NCI-H1930 (cell line): ENCODE results near the gene ACTN3.
A peak's percentile ranks its signal among the peaks of the same experiment; 100 is the strongest.
"Not testable (repeated sequence)": the region's sequence is repeated elsewhere in the genome, so short reads cannot be mapped to it uniquely, and the experiment has no call there.

Experiments
- DNase-seq, 2 experiments: peaks; one replicate each; lab custom pipeline; 2025; lab: John Stamatoyannopoulos, UW

The ACTN3 gene

DNA sequence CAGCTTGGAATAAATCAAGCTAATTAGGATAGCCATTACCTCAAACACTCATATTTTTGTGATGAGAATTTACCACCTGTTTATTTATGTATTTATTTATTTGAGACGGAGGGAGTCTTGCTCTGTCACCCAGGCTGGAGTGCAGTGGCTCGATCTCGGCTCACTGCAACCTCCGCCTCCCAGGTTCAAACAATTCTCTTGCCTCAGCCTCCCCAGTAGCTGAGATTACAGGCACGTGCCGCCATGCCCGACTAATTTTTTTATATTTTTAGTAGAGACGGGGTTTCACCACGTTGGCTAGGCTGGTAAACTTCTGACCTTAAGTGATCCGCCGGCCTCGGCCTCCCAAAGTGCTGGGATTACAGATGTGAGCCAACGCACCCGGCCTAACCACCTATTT lies 1.8 kb upstream of the ACTN3 start:
- DNase-seq, result not testable (repeated sequence)

DNA sequence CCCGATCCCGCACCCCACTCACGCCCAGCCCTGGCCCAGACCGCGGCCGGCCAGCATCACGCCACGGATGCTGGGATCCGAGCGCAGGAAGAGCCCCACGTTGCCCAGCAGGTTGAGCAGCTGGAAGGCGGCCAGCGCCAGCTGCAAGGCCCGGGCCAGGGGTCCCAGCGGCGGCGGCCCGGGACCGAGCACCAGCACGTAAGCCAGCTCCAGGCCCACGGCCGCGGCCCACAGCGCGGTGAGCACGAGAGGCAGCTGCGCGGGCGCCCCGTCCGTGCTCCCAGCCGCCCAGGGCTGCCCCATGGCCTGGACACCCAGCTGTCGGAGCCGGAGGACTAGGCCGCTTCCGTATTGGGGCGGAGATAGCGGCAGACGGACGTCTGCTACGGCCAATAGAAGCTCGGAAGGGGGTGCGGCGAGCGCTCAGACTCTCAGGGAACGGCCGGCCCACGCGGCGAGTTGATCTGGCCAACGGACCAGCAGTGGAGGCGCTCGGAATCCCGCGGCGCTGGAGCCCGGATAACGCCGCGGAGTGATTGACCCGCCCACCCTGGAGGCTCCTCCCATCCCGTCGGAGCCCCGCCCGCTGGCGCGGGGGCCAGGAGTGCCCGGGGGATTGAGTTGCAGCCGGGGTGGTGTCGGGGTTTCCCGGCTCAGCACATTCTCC lies 869 bp upstream of the ACTN3 start, which contains the start of gene ZDHHC24:
Gene ZDHHC24, minus strand, starts transcription at position 348 of the 667 bp plus-strand sequence. Its CDS starts 45 bp downstream, at position 303.
- DNase-seq, result peak; percentile 89 to 92

DNA sequence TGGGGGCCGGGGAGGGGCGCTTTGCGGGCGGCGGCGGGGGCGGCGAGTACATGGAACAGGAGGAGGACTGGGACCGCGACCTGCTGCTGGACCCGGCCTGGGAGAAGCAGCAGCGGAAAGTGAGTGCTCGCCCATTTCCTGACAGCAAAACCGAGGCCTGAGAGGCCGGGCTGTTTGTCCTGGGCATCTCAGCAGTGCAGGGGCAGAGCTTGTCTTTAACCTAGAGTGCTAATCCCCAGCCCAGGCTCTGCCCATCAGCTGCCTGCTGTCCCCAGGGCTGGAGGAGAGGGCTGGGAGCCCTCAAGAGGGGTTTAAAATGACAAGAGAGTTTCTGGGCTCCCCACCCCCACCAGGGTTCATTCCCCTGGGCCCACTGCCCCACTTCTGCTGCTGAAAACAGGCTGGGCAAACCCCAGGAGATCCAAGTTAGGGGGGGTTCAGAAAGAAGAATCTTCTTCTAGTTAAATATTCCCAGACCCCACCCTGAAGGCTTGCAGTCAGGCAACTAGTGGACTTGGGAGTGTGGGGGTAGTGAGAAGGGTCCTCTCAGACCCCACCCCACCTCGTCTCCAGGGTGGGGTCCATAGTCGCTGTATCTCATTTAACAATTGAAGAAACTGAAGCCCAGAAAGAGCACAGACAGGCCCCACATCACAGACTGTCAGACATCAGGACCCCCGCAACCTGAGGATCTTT lies 411 bp downstream of the ACTN3 start:
- DNase-seq, result no peak

DNA sequence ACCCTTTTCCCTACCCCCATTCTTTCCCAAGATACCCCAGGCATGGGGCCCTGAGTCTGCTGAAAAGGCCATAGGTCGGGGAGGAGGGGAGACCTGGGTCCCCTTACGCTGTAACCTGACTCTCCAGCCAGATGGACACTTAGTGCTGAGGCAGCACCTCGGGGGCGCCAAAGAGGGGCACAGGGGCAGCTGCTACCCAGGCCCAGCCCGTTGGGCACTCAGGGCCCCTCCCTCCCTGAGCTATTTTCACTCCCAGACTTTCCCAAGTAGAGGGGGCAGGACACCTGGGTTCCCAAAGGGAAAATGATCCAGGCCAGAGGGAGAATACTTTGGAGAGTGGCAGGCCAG lies 933 bp downstream of the ACTN3 start:
- DNase-seq, result no peak

DNA sequence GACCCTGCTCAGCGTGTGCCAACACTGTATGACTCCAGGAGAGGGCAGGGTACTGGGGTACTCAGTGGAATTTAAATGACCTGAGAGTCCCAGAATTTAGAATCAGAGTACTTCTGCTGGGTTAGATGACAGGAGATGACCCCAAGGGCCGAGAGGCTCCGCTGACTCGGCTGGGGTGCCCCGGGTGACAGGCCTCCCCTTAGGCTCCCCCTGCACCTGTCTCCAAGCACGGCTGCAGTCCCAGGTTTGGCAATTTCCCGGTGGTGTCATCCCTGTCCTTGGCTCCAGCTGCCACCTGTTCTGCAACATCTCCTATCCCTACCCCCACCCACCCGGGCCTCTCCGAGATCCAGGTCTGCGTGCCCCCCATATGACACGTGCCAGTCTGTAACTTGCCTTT lies 1.3 kb downstream of the ACTN3 start:
- no peak for DNase-seq

DNA sequence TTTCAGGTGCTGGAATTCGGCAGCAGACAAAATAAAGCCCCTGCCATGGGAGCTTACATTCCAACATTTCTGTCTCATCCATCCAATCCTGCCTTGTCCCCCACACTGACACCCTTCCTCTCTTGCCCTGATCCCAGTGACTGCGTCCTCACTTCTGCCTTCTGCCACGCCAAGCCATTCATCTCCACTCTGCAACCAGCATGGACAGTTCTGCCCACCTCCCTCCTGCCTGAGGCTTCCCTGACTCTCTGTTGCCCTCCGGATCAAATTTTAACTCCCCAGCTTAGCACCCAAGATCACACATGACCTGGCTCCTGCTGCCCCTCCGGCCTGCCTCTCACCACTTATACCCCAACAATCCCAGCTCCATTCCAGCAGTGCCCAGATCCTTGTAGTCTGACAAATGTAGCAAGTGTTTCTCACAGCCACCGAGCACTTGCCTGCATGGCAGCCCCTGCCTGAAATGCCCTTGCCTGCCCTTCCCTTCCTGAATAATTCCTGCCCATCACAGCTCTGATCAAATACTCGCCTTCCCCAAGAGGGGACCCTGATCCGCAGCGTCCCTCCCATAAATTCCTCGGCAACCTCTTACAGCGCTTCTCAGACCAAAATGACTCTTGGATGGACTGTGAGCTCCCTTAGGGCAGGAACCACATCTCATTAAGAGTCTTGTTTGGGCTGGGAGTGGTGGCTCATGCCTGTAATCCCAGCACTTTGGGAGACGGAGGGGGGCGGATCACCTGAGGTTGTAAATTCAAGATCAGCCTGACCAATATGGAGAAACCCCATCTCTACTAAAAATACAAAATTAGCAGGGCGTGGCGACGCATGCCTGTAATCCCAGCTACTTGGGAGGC lies 2.3 kb downstream of the ACTN3 start:
- no peak for DNase-seq

DNA sequence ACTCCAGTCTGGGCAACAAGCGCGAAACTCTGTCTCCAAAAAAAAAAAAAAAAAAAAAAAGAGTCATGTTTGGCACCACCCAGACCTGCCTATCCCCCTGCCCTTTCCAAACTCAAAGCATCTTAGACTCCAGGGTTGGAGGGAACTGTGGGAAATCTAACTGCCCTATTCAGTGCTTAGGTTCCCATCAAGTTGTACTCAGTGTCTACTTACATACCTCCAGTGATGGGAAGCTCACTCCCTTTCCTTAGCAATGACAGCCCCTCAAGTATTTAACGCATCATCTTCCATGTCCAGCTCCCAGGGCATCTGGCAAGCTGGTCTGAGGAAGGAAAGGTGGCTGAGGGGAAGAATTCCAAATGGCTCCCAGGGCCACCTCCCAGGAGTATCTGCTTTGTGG lies 3.0 kb downstream of the ACTN3 start:
- DNase-seq, result no peak

DNA sequence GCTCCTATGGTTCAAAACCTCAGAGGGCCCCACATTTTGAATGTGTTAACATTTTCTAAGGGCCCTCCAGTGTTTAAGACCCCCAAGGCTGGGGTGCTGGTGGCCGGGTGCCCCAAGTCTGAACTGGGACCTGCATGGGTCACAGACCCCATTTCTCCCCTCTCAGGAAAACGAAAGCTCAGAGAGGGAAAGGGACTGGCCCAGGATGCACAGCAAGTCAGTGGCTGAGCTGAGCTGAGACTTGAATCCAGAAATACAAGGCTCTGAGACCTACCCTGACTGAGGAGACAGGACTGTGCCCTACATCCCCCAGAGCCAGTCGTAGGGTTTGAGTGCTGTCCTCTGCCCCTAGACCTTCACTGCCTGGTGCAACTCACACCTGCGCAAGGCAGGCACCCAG lies 4.2 kb downstream of the ACTN3 start:
- no peak for DNase-seq

DNA sequence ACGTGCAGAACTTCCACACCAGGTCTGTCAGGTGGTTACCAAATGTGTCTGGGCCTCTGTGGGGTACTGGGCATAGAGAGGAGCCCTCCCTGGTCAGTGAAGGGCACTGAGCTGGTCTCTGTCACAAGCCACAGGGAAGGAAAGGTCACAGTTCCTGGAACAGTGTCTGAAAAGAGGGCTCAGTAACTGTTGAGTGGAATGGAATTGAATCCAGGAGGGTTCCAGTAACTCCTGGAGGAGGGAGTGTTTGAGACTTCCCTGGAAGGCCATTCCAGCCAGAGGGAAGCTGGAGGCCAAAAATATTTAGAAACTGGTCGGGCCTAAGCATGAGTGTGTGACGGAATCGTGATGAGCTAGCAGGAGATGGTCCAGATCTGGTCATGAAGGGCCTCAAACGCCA lies 7.9 kb downstream of the ACTN3 start:
- no peak for DNase-seq

DNA sequence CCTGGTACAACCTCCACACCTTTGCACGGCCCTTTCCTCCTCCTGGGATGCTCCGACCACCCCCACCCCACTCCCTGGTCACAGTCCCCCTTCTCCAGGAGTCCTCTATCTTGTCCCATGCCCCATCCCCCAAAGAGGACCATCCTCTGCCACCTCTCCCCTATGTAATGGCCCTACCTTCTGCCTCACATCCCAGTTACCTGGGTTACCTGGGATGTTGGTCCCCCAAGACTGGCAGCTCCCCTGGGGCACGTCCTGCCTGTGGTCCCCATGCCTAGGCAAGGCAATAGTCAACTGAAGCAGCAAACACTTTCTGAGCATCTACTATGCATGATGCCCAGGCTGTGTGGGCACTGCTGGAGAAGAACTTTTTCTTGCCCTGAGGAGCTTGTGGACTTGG lies 8.7 kb downstream of the ACTN3 start:
- no peak for DNase-seq

DNA sequence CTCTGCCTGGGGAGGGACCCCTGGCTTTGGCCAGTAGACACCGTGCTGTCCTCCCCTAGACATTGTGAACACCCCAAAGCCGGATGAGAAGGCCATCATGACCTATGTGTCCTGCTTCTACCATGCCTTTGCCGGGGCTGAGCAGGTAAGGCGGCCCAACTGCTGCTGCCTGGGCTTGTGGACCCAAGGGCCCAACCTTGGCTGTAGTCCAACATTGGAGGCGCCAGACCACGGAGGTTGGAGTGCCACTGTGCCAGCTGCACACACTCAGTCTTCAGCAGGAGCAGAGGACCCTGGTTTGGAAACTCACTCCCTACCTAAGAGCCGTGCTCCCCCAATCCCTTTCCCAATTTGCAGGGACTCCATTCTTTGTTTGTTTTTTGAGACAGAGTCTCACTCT lies 9.4 kb downstream of the ACTN3 start:
- no peak for DNase-seq

DNA sequence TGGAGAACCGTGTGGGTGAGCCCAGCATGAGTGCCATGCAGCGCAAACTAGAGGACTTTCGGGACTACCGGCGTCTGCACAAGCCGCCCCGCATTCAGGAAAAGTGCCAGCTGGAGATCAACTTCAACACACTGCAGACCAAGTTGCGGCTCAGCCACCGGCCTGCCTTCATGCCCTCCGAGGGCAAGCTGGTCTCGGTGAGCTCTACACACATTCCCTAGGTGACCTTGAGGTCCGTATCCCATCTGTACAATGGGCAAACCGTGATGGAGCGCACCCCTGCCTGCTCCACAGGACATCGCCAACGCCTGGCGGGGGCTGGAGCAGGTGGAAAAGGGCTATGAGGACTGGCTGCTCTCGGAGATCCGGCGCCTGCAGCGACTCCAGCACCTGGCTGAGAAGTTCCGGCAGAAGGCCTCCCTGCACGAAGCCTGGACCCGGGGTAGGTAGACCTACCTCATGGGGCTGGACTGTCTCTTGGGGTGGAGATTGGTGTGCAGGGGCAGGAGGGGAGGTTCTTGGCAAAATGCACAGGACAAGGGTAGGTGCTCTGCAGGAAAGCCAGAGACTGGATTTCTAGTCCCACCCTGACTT lies 11.1 kb downstream of the ACTN3 start:
- DNase-seq, result no peak

DNA sequence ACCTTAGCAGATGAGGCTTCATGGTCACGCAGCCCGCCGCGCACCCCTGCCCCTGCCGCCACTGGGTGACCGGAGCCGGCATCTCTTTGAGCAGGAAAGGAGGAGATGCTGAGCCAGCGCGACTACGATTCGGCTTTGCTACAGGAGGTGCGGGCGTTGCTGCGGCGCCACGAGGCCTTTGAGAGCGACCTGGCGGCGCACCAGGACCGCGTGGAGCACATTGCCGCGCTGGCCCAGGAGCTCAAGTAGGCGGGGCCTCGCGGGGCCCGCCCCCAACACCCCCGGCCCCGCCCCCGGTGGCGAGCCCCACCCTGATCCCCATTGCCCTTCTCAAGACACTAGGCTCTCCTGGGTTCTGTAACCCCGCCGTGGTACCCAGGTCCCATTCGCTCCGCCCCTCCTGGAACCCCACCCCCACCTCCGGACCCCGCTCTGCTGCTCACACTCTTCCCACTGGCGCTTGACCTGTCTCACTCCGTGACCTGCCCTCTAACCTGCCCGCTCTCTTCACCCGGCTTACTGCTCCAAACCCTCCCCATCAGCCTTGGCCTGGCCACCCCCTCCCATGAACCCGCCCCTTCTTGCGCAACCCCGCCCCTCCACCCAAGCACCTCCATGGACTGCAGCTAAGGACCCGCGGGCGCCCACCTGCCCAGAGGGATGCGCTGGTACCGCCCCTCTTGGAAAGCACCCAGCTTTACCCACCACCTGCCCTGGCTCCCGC lies 12.6 kb downstream of the ACTN3 start:
- no peak for DNase-seq

DNA sequence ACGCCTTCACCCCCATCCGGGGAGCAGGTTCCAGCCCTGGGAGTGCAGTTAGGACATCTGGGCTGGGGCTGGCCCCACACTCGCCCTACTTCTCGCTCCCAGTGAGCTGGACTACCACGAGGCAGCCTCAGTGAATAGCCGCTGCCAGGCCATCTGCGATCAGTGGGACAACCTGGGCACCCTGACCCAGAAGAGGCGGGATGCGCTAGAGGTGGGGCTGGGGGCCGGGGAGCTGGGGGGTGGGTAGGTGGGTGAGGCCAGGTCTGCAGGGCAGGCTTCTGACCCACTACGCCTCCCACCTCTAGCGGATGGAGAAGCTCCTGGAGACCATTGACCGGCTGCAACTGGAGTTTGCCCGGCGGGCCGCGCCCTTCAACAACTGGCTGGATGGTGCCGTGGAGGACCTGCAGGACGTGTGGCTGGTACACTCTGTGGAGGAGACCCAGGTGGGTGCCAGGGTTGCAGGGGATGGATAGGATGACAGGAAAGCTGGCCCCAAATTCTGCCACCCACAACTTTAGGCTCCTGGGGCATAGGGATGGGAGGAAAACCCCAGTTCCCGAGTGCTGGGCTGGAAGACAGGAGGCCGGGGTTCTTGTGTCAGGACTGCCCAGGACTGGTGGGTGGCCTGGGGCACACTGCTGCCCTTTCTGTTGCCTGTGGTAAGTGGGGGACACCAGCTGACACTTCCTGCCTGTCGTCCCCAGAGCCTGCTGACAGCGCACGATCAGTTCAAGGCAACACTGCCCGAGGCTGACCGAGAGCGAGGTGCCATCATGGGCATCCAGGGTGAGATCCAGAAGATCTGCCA lies 13.4 kb downstream of the ACTN3 start:
- no peak for DNase-seq

DNA sequence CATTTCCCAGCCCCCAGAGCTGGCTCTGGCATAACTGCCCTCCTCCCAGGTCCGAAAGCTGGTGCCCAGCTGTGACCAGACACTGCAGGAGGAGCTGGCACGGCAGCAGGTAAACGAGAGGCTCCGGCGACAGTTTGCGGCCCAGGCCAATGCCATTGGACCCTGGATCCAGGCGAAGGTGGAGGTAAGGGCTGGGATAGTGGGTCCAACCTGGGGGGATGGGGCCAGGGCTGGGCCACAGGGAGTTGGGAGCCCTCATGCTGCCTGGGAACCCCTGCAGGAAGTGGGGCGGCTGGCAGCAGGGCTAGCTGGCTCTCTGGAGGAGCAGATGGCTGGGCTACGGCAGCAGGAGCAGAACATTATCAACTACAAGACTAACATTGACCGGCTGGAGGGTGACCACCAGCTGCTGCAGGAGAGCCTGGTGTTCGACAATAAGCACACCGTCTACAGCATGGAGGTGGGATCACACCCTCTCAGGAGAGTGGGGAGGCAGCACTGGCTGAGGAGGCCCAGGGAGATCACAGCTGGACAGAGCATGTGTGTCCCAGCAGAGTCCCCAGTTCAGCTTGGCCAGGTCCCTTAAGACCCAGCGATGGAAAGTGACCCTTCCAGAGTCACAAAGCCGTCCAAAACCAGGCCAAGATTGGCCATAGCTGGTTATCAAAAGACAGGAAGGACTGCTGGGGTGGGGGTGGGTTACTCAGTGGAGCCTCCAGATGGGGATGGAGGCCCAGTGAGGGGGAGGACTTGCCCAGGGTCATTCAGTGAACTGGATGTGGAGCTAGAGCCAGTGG lies 14.7 kb downstream of the ACTN3 start:
- no peak for DNase-seq

DNA sequence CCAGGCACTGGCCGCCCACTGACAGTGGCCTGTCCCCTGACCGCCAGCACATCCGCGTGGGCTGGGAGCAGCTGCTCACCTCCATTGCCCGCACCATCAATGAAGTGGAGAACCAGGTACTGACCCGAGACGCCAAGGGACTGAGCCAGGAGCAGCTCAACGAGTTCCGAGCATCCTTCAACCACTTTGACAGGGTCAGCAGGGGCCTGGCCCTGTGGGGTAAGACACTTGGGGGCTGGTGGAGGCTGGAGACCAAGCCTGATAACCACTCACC lies 15.2 kb downstream of the ACTN3 start:
- DNase-seq, result no peak

DNA sequence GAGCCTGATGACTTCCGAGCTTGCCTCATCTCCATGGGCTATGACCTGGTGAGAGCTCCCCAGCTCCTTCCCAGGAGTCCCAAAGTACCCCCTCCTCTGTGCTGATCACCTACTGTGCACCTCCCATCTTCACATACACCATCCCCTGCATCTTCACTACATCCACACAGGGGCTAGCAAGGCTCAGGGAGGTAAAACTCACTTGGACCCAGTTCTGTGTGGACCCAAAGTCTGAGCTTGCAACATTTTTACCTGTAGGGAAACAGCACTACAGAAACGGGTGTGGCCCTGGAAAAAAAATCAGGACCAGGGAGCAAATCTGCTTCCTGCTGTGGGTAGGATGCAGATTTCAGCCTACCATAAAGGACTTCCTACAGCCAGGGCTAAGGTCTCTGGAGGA lies 15.6 kb downstream of the ACTN3 start:
- DNase-seq, result no peak

DNA sequence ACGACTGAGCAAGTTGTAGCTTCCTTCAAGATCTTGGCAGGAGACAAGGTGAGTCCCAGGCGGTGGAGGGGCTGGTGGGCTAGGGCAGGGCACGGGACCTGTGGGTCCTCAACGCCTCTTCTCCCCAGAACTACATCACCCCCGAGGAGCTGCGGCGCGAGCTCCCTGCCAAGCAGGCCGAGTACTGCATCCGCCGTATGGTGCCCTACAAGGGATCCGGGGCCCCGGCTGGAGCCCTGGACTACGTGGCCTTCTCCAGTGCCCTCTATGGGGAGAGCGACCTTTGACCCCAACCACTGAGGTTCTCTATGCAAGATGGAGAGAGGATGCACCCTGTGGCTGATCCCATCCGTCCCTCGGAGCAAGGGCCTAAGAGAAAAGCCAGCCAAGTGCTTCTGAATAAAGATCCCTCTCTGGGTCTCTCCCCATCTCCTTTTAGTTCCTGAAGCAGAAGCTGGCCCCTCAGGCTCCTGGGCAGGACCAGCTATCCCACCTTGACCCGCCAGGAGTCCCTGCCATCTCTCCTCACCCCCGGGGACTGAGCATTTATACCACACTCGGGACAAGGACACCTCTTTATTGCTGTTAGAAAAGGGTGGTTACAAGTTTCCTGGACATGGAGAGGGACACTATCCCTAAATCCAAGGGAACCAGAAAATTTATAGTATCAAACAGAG lies 16.3 kb downstream of the ACTN3 start:
- no peak for DNase-seq

DNA sequence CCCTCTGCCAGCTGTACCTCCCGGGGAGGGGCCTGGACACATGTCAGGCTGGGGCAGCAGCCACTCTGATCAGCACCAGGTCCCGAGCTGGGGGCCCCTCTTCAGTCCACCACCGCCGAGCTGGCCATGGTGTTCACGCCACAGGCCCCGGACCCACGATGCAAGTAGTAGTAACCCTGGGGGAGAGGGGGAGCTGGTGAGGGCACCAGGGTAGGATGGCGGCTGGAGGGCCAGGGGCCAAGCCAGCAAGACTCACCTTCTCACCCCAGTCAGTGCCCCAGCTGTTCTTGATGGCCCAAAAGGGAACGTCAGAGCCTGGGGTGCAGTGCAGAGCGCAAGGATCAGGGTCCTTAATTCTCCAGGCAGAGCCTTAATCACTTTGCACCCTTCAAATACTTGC lies 17.1 kb downstream of the ACTN3 start:
- no peak for DNase-seq

DNA sequence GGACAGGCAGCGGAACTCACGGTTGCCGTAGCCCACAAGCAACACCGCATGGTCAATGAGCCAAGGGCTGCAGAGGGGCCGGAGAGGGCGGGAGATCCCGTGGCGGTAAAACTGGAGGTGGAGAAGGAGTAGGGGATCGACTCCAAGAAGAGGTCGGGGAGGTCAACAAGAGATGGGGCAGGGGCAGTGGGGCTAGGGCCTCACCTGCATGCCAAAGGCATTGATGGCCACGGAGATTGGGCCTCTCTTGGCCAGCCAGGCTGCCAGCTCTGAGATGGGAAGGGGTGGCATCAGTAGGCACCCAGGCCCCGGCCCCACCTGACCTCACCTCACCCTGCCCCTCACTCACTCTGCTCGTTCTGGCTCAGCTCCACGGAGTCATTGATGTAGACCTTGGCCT lies 17.8 kb downstream of the ACTN3 start:
- DNase-seq, result no peak
